C4-2B (cell line): Measurements from ENCODE around the gene HLA-E.

Experiments
- ZFX ChIP-seq: fragments of 450-650 bp; IDR thresholded peaks from 2 replicates; pipeline ENCODE4 v1.6.1; 2017
- TF ChIP-seq, protein P1 (sequence below): fragments of 450-650 bp; conservative IDR thresholded peaks from 2 replicates; pipeline ENCODE4 v1.5.1; 2017; ENCODE audit warnings: mild to moderate bottlenecking

DNA sequence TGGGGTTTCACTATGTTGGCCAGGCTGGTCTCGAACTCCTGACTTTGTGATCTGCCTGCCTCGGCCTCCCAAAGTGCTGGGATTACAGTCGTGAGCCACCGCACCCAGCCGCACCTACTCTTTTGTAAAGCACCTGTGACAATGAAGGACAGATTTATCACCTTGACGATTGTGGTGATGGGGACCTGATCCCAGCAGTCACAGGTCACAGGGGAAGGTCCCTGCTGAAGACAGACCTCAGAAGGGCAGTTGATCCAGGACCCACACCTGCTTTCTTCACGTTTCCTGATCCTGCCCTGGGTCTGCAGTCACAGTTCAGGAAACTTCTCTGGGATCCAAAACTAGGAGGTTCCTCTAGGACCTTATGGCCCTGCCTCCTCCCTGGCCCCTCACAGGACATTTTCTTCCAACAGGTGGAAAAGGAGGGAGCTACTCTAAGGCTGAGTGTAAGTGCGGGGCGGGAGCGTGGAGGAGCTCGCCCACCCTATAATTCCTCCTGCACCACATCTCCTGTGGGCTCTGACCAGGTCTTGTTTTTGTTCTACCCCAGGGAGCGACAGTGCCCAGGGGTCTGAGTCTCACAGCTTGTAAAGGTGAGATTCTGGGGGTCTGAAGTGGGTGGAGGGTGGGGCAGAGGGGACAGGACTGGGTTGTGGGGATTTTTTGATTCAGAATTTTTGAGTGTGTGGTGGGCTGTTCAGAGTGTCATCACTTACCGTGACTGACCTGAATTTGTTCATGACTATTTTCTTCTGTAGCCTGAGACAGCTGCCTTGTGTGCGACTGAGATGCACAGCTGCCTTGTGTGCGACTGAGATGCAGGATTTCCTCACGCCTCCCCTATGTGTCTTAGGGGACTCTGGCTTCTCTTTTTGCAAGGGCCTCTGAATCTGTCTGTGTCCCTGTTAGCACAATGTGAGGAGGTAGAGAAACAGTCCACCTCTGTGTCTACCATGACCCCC is 3.0 kb downstream of the HLA-E start:
- TF ChIP-seq, protein P1, sequence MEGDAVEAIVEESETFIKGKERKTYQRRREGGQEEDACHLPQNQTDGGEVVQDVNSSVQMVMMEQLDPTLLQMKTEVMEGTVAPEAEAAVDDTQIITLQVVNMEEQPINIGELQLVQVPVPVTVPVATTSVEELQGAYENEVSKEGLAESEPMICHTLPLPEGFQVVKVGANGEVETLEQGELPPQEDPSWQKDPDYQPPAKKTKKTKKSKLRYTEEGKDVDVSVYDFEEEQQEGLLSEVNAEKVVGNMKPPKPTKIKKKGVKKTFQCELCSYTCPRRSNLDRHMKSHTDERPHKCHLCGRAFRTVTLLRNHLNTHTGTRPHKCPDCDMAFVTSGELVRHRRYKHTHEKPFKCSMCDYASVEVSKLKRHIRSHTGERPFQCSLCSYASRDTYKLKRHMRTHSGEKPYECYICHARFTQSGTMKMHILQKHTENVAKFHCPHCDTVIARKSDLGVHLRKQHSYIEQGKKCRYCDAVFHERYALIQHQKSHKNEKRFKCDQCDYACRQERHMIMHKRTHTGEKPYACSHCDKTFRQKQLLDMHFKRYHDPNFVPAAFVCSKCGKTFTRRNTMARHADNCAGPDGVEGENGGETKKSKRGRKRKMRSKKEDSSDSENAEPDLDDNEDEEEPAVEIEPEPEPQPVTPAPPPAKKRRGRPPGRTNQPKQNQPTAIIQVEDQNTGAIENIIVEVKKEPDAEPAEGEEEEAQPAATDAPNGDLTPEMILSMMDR = no peak
- TF ChIP-seq ZFX = no peak
